SW480 (cell line): Measurements from ENCODE around the gene CST4.
A peak's percentile ranks its signal among the peaks of the same experiment; 100 is the strongest.
"Not testable (repeated sequence)": the region's sequence is repeated elsewhere in the genome, so short reads cannot be mapped to it uniquely, and the experiment has no call there.

Experiments
- DNase-seq: peaks from one replicate; pipeline ENCODE4 v3.0.0-alpha.2; 2016; ENCODE audit warnings: low spot score

The CST4 gene

GRCh38 chr20:23688684-23689398, at the start of gene CST4:
TSS of gene CST4 (minus strand) at chr20:23689038. CDS start at chr20:23688969, 69 bp downstream.
- DNase-seq = not testable (repeated sequence)

- DNase-seq = not testable (repeated sequence)
These were observed 46.6 kb upstream of the CST4 start for GRCh38 chr20:23735391-23735790.

GRCh38 chr20:23734949-23735348, 46.1 kb upstream of the CST4 start:
- DNase-seq = not testable (repeated sequence)

- not testable (repeated sequence) for DNase-seq
These were observed 45.6 kb upstream of the CST4 start for GRCh38 chr20:23734440-23734839.

GRCh38 chr20:23727016-23727415, 38.2 kb upstream of the CST4 start:
- no peak for DNase-seq

- no peak for DNase-seq
These were observed 36.3 kb upstream of the CST4 start for GRCh38 chr20:23725102-23725501.

GRCh38 chr20:23723659-23724307, 34.9 kb upstream of the CST4 start:
- DNase-seq = peak; percentile 31

GRCh38 chr20:23722851-23723250, 34.0 kb upstream of the CST4 start:
- not testable (repeated sequence) for DNase-seq

- DNase-seq = no peak
These were observed 33.1 kb upstream of the CST4 start for GRCh38 chr20:23721962-23722361.

GRCh38 chr20:23719351-23719750, 30.5 kb upstream of the CST4 start:
- DNase-seq = not testable (repeated sequence)

- not testable (repeated sequence) for DNase-seq
These were observed 22.9 kb upstream of the CST4 start for GRCh38 chr20:23711778-23712177.

- no peak for DNase-seq
These were observed 21.9 kb upstream of the CST4 start for GRCh38 chr20:23710771-23711170.

GRCh38 chr20:23705895-23706294, 17.1 kb upstream of the CST4 start:
- no peak for DNase-seq

- DNase-seq = no peak
These were observed 13.2 kb upstream of the CST4 start for GRCh38 chr20:23702021-23702420.

GRCh38 chr20:23700931-23701330, 12.1 kb upstream of the CST4 start:
- DNase-seq = no peak

- no peak for DNase-seq
These were observed 9.1 kb upstream of the CST4 start for GRCh38 chr20:23697947-23698346.

GRCh38 chr20:23695068-23695395, 6.2 kb upstream of the CST4 start:
- DNase-seq = not testable (repeated sequence)

- not testable (repeated sequence) for DNase-seq
These were observed 5.6 kb upstream of the CST4 start for GRCh38 chr20:23694178-23695067.

GRCh38 chr20:23692725-23693619, 4.1 kb upstream of the CST4 start:
- DNase-seq = not testable (repeated sequence)

GRCh38 chr20:23691675-23692074, 2.8 kb upstream of the CST4 start:
- no peak for DNase-seq

GRCh38 chr20:23690581-23690980, 1.7 kb upstream of the CST4 start:
- DNase-seq = no peak

- DNase-seq = no peak
These were observed 507 bp upstream of the CST4 start for GRCh38 chr20:23689399-23689690.
